A673 (cell line): ENCODE measurements around the gene SIGLEC10. TPM values are rescaled to one million over a fixed set of nuclear protein-coding genes. Genes with fewer than 3 reads are reported as not detected.
"Not testable (repeated sequence)": the region's sequence is repeated elsewhere in the genome, so short reads cannot be mapped to it uniquely, and the experiment has no call there.

Experiments used
- BruUV-seq: library from RNA; stranded (reverse); fragments of 400-500 nt; replicated peaks from 2 replicates; lab custom pipeline; 2021; lab: Mats Ljungman, UMichigan
- CTCF ChIA-PET: fragments of 300-600 bp; sonication (Branson Sonifier 250); formaldehyde crosslinking; loops from one replicate; lab custom pipeline; 2022; ENCODE audit warnings: antibody characterized with exemption; lab: Charles Lee
- POLR2A ChIA-PET: fragments of 300-600 bp; sonication (Branson Sonifier 250); formaldehyde crosslinking; loops from one replicate; lab custom pipeline; 2022; ENCODE audit warnings: antibody characterized with exemption; ENCODE audit not compliant: low non-redundant PET; lab: Charles Lee
- DNase-seq: peaks from one replicate; pipeline ENCODE4 v3.0.0-alpha.2; 2015; ENCODE audit warnings: low spot score
- H3K27ac ChIP-seq: fragments of 200-600 bp; sonication (generic); 2 replicates; pipeline ENCODE4 v1.5.1; 2016; ENCODE audit warnings: mixed run types, low read depth, mild to moderate bottlenecking, mixed read lengths, antibody characterized with exemption, low read length; ENCODE audit not compliant: poor library complexity, severe bottlenecking
- H3K27me3 ChIP-seq: fragments of 200-600 bp; sonication (generic); replicated peaks from 2 replicates; pipeline ENCODE4 v1.6.1; 2017; ENCODE audit warnings: mixed run types, low read depth, mild to moderate bottlenecking, mixed read lengths, antibody characterized with exemption, low read length; ENCODE audit not compliant: insufficient read depth, poor library complexity
- H3K36me3 ChIP-seq: fragments of 200-600 bp; sonication (generic); 2 replicates; pipeline ENCODE4 v1.6.1; 2016; ENCODE audit warnings: mixed run types, mild to moderate bottlenecking, mixed read lengths, antibody characterized with exemption, low read length; ENCODE audit not compliant: insufficient read depth, poor library complexity, severe bottlenecking
- H3K4me1 ChIP-seq: fragments of 200-600 bp; sonication (generic); 2 replicates; pipeline ENCODE4 v1.6.1; 2017; ENCODE audit warnings: mixed run types, mild to moderate bottlenecking, mixed read lengths, antibody characterized with exemption, low read length; ENCODE audit not compliant: insufficient read depth, poor library complexity, severe bottlenecking
- H3K4me3 ChIP-seq: fragments of 200-600 bp; sonication (generic); 2 replicates; pipeline ENCODE4 v1.5.1; 2016; ENCODE audit warnings: low read depth, mixed run types, mild to moderate bottlenecking, mixed read lengths, low read length; ENCODE audit not compliant: poor library complexity, severe bottlenecking
- H3K9me3 ChIP-seq: fragments of 200-600 bp; sonication (generic); 2 replicates; pipeline ENCODE4 v1.6.1; 2016; ENCODE audit warnings: mixed run types, low read depth, mild to moderate bottlenecking, mixed read lengths, antibody characterized with exemption, low read length; ENCODE audit not compliant: poor library complexity, severe bottlenecking
- EZH2 ChIP-seq: fragments of 200-600 bp; sonication (generic); IDR thresholded peaks from 2 replicates; pipeline ENCODE4 v1.6.1; 2017; ENCODE audit warnings: borderline replicate concordance, low read depth, mild to moderate bottlenecking, mixed read lengths, antibody characterized with exemption, low read length; ENCODE audit not compliant: poor library complexity, severe bottlenecking
- intact Hi-C: fragments of 100-400 bp; cut with micrococcal nuclease; formaldehyde crosslinking; loops from one replicate; pipeline ENCODE4 v1.10.0; 2022; ENCODE audit not compliant: unreplicated experiment
- total RNA-seq: library from RNA; stranded (reverse); gene quantifications from 2 replicates; pipeline ENCODE4 v1.2.3, GENCODE V29; 2021
- TF ChIP-seq, protein P1 (sequence below): fragments of 300-800, 200-600 bp; sonication (generic); conservative IDR thresholded peaks from 2 replicates; pipeline ENCODE4 v1.5.1; 2017; ENCODE audit warnings: low read depth, mild to moderate bottlenecking, antibody characterized with exemption, low read length, moderate library complexity, mixed read lengths

The SIGLEC10 gene
- total RNA-seq, 1 experiment from 2014 or later: not detected

- Histone ChIP-seq H3K27ac (no peak overlapping the region), H3K9me3 (no peaks in the 10 kb centered on the region), H3K36me3 (no peaks in the 10 kb centered on the region), H3K4me1 (no peaks in the 10 kb centered on the region), H3K27me3 (peaks cover 34% of the 10 kb centered on the region), H3K4me3 (no peak overlapping the region)
- ChIA-PET CTCF (no interaction called here), POLR2A (no interaction called here)
- BruUV-seq: no TSS peak
- DNase-seq: no peak
- intact Hi-C loops: no loop called here
- TF ChIP-seq, protein P1, sequence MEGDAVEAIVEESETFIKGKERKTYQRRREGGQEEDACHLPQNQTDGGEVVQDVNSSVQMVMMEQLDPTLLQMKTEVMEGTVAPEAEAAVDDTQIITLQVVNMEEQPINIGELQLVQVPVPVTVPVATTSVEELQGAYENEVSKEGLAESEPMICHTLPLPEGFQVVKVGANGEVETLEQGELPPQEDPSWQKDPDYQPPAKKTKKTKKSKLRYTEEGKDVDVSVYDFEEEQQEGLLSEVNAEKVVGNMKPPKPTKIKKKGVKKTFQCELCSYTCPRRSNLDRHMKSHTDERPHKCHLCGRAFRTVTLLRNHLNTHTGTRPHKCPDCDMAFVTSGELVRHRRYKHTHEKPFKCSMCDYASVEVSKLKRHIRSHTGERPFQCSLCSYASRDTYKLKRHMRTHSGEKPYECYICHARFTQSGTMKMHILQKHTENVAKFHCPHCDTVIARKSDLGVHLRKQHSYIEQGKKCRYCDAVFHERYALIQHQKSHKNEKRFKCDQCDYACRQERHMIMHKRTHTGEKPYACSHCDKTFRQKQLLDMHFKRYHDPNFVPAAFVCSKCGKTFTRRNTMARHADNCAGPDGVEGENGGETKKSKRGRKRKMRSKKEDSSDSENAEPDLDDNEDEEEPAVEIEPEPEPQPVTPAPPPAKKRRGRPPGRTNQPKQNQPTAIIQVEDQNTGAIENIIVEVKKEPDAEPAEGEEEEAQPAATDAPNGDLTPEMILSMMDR: no peak
- no peak for TF ChIP-seq EZH2
Measured at GRCh38 chr19:51448411-51449016, 31.1 kb upstream of the SIGLEC10 start.

DNA sequence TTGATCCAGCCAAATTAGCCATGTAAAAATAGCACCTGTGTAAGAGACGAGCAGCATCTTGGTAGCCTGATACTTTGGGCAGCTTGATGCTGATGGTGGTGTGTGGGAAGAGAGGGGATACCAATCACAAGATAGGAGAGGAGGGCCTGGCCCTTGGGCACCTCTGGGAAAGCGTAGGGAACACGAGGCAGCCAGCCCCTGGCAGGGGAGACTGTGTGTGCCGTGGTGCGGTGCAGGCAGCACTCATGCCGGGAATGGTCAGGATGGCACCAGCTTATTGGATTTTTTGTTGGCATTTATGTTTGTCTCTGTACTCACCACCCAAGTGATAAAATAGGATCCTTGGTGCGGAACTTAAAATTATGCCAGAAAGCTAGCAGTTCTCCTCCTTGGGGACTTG lies 30.6 kb upstream of the SIGLEC10 start:
- TF ChIP-seq EZH2: no peak
- TF ChIP-seq, protein P1: no peak
- Histone ChIP-seq H3K27ac (no peak overlapping the region), H3K4me1 (no peaks in the 10 kb centered on the region), H3K27me3 (peaks cover 39% of the 10 kb centered on the region), H3K9me3 (no peaks in the 10 kb centered on the region), H3K4me3 (no peak overlapping the region), H3K36me3 (no peaks in the 10 kb centered on the region)
- CTCF ChIA-PET: no interaction called here
- intact Hi-C loops: no loop called here
- DNase-seq: no peak
- no TSS peak for BruUV-seq
- POLR2A ChIA-PET: no interaction called here

GRCh38 chr19:51447510-51447909 lies 30.1 kb upstream of the SIGLEC10 start:
- POLR2A ChIA-PET, H3K36me3 ChIP-seq, H3K4me1 ChIP-seq, H3K4me3 ChIP-seq, H3K9me3 ChIP-seq, H3K27ac ChIP-seq, BruUV-seq, intact Hi-C loops, CTCF ChIA-PET, DNase-seq: not testable (repeated sequence)
- peaks cover 40% of the 10 kb centered on the region for H3K27me3 ChIP-seq
